GM12875 (cell line): Measurements from ENCODE around the gene CACNA1D.

Experiments used
- H3K4me3 ChIP-seq: one replicate; pipeline ENCODE4 v1.5.1; 2011; ENCODE audit warnings: low read depth, low read length, control low read depth
- TF ChIP-seq, protein P1 (sequence below): IDR thresholded peaks from 2 replicates; pipeline ENCODE4 v1.5.1; 2011; ENCODE audit warnings: low read depth, mild to moderate bottlenecking, control low read depth, inconsistent platforms, low read length, moderate library complexity, borderline replicate concordance; ENCODE audit not compliant: insufficient read depth

Gene CACNA1D

DNA sequence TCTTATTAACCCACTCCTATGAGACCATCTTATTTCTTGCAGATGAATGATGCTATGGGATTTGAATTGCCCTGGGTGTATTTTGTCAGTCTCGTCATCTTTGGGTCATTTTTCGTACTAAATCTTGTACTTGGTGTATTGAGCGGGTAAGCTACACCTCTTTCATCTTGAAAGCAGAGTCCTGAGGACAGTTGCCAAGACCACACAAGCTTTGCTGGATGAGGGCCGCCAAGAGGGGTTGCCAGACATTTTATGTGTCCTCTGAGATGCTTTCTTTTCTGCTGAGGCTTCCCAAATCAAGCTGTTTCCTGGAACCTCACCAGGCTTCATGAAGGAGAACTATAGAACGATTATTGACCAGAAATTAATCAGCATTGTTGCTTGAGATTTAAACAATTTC is 178.6 kb downstream of the CACNA1D start:
- TF ChIP-seq, protein P1, sequence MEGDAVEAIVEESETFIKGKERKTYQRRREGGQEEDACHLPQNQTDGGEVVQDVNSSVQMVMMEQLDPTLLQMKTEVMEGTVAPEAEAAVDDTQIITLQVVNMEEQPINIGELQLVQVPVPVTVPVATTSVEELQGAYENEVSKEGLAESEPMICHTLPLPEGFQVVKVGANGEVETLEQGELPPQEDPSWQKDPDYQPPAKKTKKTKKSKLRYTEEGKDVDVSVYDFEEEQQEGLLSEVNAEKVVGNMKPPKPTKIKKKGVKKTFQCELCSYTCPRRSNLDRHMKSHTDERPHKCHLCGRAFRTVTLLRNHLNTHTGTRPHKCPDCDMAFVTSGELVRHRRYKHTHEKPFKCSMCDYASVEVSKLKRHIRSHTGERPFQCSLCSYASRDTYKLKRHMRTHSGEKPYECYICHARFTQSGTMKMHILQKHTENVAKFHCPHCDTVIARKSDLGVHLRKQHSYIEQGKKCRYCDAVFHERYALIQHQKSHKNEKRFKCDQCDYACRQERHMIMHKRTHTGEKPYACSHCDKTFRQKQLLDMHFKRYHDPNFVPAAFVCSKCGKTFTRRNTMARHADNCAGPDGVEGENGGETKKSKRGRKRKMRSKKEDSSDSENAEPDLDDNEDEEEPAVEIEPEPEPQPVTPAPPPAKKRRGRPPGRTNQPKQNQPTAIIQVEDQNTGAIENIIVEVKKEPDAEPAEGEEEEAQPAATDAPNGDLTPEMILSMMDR: no peak

DNA sequence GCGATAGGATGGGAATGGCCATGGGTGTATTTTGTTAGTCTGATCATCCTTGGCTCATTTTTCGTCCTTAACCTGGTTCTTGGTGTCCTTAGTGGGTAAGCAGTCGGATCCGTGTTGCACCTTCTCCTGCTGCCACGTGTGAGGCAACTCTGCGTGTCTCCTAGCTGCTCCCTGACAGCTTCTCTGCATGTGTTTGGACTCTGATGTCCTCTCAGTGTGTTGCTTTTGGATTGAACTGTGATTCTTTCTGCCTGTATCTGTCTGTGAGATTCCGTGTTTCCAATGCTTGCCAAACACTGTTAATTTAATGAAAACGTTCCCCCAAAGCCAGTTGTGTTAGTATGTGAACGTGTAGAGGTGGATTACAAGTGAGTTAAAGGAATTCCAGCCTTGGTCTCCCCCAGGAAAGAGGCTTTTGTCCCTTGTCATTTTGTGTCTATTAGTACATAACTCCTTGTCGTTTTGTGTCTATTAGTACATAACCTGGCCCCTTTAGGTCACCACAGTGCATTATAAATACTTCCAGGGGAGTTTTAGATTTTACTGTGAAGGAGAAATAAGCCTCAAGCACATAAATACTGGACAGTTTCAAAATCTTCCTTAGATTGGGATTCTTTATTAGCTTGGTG is 179.4 kb downstream of the CACNA1D start:
- TF ChIP-seq, protein P1: no peak
- H3K4me3 ChIP-seq: no peak overlapping the region

More for the DNA sequence above, 178.6 kb downstream of the CACNA1D start:
- no peak overlapping the region for H3K4me3 ChIP-seq

DNA sequence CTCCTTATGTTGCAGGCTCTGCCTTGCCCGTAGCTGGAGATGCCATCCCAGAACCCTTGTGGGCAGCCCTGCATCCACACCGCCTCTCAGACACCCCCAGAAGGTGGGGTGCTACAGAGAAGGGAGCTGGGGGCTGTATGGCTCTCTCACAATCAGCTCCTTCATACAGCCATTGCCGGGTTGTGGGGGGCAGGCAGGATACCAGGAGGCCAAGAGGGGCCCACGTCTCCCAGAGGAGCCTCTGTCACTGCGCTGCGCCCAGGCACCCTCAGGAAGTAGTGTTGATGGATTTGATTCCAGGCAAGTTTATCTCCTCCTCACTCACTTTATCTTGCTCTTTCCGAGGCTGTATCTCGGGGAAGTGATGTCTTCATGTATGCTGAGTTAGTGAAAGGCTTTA is 180.2 kb downstream of the CACNA1D start:
- TF ChIP-seq, protein P1: no peak

DNA sequence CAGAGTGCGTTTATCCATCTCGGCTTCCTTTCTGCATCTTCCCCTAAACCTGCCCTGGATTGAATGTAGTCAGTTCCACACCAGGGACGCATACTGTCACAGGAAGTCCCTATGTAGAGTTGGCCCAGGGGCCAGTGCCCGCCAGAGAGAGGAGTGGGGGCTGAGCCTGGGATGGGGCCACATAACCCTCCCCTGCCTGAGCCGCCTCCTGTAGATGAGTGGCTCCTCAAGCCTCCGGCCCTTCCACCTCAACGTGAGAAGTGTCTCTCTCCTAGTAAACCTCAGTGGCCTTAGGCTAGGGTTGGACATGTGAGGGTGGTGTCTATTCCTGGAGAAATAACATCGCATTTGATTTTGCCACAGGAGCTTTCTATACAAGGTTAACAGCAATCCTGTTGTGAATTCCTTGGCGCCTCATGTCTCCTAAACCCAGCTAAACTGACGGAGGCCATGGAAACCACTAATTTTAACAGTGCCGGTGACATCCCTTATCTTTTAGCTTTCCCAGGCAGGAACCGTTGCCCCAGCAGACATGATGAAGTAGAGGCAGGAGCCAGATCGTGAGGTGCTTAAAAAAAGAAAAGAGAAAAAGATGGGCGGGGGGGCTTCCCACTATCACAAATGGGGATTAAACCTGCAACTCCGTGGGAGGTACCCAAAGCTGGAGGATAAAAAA is 180.7 kb downstream of the CACNA1D start:
- TF ChIP-seq, protein P1: no peak

More for the DNA sequence above, 180.2 kb downstream of the CACNA1D start:
- H3K4me3 ChIP-seq: no peak overlapping the region

DNA sequence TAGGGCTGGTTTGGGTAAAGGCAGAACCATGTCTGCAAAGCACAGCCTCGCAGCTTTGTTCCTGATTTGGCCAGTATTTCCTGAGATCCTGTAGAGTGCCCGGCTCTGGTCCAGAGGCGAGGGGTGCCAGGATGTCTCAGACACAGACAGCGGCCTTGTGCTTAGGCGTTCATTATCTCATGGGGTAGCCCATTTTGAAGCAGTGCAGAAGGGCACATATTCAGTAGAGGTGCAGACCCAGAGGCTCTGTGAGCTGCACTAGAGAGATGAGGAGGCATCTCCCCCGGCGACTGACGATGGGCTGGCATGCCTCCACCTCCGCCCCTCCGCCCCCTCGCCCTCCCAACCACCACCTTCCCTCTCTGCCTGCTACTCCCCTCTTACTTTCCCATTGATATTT is 181.5 kb downstream of the CACNA1D start:
- H3K4me3 ChIP-seq: no peak overlapping the region
- TF ChIP-seq, protein P1: no peak

More for the DNA sequence above, 180.7 kb downstream of the CACNA1D start:
- H3K4me3 ChIP-seq: no peak overlapping the region

DNA sequence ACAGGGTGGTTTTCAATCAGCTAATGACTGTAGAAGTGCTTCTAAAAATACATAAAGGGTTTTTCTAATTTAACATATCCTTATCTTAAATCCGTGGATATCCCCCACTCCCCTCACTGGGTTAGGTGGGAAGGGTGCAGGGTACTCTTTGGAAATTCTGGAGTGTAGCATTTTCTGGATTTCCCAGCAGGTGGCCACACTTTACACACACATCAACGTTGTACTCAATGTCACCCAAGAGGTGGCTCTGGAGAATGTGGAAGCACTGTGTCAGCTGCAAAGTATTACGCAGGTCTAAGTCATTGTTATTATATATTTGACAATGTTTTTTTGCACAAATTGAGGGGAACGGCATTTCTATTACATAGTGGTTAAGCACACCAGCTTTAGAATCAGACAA is 183.0 kb downstream of the CACNA1D start:
- TF ChIP-seq, protein P1: peak; percentile 31; the same call in 1 of the 2 replicates
- no peak overlapping the region for H3K4me3 ChIP-seq

DNA sequence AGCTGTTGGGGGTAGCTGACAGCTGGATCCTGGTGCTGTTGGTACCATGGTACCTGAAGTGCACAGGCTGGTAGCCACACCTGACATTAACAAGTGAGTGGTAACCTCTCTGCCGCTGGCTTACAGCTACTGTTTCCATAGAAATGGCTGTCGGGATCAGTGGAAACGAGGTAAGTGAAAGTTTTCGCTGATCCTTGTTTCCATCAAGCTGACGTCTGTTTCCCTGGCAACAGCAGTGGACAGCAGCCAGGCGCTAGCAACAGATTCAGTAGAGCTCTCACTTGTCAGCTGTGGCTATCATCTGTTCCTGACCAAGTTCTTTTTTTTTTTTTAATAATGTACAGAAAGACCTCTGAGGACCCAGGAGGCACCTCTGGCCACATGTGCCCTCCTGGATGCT is 185.6 kb downstream of the CACNA1D start:
- H3K4me3 ChIP-seq: no peak overlapping the region
- TF ChIP-seq, protein P1: no peak
